HG02610 (cell line): Measurements from ENCODE around the gene CFDP1.

ENCODE experiments used
- ATAC-seq: cut with Tn5 transposase; IDR thresholded peaks from one replicate; pipeline ENCODE4 v1.9.1; 2021; ENCODE audit warnings: mild to moderate bottlenecking, moderate library complexity; ENCODE audit not compliant: unreplicated experiment

Gene CFDP1

DNA sequence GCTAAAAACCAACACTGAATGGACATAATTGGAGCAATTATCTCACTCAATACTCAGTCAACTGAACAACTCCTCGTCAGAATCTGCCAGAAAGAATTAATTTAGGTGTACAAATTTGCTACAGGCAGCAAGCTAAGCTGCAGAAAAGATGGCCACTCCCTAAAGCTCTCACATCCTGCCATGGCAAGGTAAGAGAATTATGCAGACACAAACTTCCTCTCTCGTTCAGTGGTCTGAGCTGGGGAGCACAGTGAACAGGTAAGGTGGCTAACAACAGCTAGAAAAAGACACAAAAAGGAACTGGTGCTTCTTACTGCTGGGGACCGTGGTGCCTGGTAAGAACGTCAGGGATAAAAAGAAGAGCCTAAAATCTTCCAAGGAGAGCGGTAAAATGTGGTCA lies 107.0 kb downstream of the CFDP1 start:
- no peak for ATAC-seq

- ATAC-seq: no peak
Observed at GRCh38 chr16:75323933-75324332, 109.4 kb downstream of the CFDP1 start.

GRCh38 chr16:75323198-75323597 lies 110.1 kb downstream of the CFDP1 start:
- ATAC-seq: no peak

DNA sequence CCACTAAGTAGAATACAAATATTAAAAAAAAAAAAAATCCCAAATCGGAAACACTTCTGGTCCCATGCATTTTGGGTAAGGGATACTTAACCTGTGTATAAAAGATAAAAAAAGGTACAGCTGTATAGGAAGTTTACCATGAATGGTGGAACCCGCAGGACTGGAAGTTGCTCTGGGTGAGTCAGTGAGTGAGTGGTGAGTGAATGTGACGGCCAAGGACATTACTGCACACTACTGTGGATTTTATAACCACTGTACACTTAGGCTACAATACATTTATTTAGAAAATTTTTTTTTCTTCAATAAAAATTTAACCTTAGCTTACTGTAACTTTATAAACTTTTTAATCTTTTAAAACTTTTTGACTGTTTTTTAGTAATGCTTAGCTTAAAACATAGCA lies 110.6 kb downstream of the CFDP1 start:
- no peak for ATAC-seq

- ATAC-seq: peak; percentile 24
Observed at GRCh38 chr16:75320435-75320834, 112.9 kb downstream of the CFDP1 start.

DNA sequence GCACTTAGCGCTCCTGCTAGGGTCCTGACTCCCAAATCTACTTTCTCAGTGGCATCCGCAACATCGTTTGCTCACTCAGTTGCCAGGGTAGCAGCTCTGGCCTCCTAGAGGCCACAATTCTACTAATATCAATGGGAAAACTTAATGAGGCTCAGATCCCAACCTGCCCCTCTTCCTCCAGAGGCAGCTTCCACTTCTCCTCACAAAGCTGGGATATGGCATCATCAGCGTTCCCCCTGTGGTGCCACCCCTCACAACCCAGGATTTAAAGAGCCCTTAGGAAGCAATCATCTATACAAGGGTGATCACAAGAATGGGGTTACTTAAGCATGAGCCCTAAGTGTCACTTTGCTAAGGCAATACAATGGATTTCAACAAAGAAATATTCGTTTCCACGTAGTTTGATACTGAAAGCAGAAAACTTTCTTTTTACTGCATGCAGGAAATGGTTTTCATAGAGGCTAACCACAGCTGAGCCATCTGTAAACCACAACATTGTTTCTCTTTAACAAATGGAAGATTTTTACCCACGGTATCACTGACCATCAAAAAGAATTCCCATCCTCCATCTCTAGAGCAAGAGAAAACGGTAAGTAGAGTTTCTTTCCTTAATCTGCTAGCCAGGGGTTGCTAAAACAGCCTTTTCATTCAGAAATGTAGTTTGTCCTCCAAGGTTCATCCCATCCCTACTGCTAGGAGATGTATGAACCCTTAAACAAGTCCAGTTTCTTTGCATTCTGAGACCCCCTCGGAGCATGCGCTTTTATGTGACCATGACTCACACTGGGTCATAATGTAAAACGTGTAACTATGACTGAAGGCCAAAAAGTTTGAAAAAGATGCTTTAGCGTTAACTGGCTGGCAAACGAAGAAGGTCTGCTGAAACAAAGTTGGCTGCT lies 113.5 kb downstream of the CFDP1 start:
- peak; percentile 69 for ATAC-seq

GRCh38 chr16:75318737-75319136 lies 114.6 kb downstream of the CFDP1 start:
- peak; percentile 39 for ATAC-seq

- ATAC-seq: no peak
Observed at GRCh38 chr16:75317532-75317931, 115.8 kb downstream of the CFDP1 start.

- peak; percentile 43 for ATAC-seq
Observed at GRCh38 chr16:75317101-75317522, 116.2 kb downstream of the CFDP1 start.

- no peak for ATAC-seq
Observed at GRCh38 chr16:75315539-75316306, 117.6 kb downstream of the CFDP1 start.

GRCh38 chr16:75312875-75313274 lies 120.4 kb downstream of the CFDP1 start:
- no peak for ATAC-seq

DNA sequence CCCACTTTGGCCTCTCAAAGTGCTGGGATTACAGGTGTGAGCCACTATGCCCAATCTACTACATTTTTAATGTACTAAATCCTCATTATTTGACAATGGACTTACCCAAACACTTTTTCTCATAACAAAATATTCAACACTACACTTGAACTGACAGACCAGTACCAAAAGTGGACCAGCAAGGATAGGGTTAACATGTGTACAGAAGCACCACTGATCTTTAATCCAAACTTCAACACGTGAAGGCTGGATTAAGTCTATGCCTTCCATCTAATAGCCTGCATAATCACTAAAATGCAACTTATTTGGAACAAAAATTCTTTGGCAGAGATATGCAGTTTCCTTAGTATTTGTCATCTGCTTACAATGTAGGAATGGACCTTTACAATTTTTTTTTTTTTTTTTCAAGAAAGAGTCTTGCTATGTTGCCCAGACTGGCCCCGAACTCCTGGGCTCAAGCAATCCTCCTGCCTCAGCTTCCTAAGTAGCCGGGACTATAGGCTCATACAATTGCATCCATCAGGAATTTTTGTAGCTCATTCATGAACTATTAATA lies 121.8 kb downstream of the CFDP1 start:
- ATAC-seq: no peak

DNA sequence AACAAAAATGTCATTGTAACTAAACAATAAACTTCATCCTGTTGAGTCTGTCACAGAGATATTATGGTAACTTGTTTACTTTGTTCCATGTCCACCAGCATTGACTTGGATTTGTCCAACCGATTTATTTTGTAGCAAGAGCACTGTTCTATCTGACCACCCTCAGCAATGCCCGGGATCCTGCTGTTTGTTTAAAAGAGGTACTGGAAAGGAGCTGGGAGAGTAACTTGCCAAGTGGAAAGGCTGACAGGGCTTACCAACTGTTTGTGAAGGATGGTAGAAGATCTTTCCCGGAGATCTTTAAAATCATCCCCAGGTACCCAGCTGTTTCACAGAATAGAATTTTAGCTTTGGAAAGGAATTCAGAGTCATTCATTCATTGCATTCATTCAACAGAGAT lies 122.8 kb downstream of the CFDP1 start:
- no peak for ATAC-seq

DNA sequence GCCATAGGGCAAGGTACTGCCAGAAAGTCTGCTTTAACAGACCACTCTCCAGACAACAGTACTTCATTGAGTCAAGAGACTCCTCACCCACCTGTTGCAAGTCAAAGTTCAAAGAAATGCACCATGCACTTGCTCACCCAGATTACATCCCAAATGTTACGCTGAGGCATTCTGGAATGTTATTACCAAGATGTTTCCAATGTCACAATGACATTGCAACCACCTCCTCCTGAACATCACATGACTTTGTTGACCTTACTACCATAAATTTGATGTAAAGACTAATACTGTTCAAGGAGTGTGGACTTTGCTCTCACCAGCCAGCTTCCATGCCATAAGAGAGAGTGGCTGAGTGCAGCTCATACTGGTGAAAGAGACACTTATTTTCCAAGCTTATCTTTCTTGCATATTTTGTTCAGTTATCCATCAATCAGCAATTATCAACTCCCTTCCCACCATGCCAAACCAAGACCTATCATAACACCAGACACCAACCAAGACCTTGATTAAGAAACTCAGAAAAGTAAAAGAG lies 123.3 kb downstream of the CFDP1 start:
- ATAC-seq: no peak

DNA sequence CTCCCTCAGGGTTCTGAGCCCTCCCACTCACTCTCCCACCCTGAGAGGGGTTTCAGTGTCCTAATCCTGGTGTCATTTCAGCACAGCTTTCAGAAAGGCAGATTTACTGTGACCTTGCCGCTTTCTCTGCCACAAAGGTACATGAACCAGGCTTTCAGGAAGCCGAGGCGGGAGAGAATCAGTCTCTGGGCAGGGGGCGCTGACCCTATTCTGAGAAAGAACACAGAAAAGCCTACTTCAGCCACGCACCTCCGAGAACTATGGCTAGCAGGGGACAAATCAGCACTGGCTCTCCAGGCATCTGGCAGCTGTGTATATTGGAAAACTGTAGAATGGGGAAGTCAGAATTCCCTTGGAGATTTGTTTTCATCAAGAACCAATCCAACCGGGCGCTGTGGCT lies 124.1 kb downstream of the CFDP1 start:
- ATAC-seq: no peak

GRCh38 chr16:75308011-75308410 lies 125.3 kb downstream of the CFDP1 start:
- ATAC-seq: no peak

GRCh38 chr16:75307506-75307905 lies 125.8 kb downstream of the CFDP1 start:
- no peak for ATAC-seq

GRCh38 chr16:75306099-75306762 lies 127.1 kb downstream of the CFDP1 start:
- ATAC-seq: no peak

GRCh38 chr16:75305364-75306098 lies 127.8 kb downstream of the CFDP1 start:
- peak; percentile 92 for ATAC-seq
